NCI-H2171 treated with DMSO at 0.1 percent for 48 hours (cell line): ENCODE results near the gene BABAM2.
"Not testable (repeated sequence)": the region's sequence is repeated elsewhere in the genome, so short reads cannot be mapped to it uniquely, and the experiment has no call there.

Experiments used
- DNase-seq: peaks from one replicate; lab custom pipeline; 2025; lab: John Stamatoyannopoulos, UW

The BABAM2 gene

DNA sequence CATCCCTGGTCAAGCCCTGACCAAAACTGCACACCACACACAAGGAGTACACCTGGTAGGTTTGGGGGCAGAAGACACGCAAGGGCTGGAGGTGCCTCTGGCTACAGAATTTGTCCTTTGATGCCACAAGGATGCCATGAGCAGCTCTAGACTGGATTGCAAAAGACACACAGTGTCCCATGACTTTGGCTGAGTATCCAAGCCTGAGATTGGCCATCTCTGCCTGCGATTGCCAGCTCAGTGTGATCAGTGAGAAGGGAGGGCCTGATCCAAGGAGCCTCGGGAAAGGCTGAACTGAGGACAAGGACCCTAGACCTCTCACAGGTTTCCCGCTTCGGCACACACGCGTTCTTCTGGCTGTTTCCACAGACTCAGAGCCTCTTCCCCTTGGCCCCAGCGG is 442.2 kb downstream of the BABAM2 start:
- DNase-seq = no peak

DNA sequence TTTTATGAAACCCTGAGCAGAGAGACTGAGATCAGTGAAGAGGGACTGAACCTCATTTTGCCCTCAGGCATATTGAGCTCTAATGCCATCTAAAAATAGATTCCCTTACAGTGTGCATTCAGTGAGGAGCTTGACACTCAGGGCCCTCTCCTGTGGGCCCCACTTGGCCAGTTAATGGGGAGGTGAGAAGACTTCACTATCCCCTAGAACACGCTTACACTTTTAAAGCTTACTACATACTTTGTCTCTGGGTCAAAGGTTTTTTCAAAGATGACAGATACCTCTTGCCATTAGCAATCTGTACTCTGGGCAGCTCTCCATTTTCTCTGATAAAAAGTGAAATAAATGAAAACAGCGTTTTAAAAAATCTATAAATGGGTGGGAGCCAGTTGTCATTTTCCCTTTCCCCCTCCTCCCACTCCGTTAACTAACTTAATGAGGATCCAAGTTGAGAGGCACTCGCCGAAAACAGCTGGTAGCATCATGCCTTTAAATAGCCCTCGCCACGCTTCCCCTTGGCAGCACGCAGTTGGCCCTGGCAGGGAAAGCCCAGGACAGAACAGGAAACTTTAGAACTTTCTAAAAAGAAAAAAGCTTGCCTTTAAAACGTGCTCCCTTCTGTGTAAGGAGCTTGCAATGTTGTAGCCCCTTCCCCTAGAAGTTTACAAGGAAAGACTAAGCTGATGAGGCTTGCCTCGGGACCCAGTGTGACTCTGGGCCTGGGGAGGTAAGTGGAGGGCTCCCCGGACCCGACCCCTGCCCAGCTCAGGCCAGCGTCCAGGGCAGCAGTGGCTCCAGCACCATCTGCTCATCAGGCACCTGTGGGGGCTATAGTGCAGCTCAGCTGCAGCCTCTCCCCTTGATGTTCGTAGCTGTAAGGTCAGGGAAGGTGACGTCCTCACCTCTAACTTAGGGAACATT is 443.3 kb downstream of the BABAM2 start:
- no peak for DNase-seq

DNA sequence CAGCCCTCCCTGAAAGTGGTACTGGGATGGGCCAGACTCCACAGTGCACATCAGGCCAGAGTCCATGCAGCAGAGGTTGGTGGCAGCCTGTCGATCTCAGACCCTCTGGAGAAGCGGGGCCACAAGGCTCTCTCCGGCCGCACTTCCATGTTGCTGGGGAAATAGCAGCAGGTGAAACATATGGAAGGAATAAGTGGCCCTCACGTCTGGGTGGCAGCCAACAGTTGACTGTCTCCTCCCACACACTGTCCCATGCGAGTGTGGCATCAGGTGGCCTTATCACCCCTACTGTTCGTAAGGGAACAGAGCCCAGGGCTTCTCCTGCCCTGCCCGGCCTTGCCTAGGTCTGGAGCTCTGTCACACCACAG is 444.0 kb downstream of the BABAM2 start:
- DNase-seq = no peak

GRCh38 chr2:28335265-28335664 is 444.7 kb downstream of the BABAM2 start:
- not testable (repeated sequence) for DNase-seq

GRCh38 chr2:28335666-28336065 is 445.1 kb downstream of the BABAM2 start:
- no peak for DNase-seq

DNA sequence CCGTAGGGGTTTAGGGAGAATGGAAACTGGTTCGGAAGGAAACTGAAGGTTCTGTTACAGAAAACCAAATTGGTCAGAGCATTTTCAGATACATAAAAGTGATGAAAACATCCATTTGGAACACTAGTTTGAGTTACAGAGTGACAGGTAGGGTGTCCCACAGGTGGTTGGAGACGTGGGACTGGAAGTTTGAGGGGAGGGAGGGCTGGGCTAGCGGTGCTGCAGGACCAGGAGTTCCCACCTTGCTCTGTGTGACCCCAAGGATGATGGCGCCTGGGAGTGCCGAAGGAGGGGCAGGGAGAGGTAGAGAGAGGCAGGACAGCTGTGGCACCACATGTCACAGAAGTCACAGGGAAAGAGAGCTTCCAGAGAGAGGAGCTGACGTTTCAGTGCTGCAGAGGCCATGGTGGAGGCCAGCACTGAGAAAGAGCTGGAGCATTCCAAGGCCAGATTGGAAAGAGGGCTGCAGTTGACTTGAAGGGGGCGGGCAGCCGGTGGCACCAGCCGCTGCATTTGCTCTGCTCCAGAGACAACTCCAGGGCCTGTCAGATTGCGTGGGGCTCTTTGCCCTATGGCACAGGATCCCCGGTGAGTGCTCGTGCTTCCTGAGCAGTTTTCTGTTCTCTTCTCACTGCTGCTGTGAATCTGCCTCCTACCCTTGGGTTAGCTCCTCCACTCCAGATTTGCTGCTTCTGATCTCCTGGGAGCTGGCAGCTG is 445.9 kb downstream of the BABAM2 start:
- DNase-seq = no peak

DNA sequence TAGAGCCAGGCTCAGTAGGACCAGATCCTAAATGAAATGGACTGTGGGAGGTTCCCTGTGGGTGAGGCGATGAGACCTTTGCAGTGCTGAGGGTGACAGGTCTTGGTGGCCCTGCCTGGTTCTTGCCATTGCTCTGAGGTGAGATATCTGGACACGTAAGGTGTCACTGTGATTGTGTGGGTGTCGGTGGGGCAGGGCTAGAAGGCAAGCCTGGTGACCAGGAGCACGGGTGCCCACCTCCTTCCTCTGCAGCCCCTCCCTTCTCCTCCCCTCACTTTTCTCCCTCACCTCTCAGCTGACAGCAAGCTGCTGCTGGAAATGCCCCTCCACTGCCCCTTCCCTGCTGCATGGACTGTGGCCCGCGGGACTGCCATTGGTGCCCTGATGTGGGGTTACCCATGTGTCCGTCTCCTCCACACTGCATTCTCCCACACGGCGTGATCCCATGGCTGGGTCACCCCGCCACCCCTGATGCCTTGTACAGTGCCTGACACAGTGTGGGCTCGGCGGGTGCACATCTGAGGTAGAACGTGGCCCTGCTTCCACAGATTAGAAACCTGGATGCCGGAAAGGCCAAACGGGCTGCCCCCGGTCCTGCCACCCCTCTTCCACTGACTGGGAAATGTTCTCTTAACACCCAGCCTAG is 446.6 kb downstream of the BABAM2 start:
- no peak for DNase-seq

DNA sequence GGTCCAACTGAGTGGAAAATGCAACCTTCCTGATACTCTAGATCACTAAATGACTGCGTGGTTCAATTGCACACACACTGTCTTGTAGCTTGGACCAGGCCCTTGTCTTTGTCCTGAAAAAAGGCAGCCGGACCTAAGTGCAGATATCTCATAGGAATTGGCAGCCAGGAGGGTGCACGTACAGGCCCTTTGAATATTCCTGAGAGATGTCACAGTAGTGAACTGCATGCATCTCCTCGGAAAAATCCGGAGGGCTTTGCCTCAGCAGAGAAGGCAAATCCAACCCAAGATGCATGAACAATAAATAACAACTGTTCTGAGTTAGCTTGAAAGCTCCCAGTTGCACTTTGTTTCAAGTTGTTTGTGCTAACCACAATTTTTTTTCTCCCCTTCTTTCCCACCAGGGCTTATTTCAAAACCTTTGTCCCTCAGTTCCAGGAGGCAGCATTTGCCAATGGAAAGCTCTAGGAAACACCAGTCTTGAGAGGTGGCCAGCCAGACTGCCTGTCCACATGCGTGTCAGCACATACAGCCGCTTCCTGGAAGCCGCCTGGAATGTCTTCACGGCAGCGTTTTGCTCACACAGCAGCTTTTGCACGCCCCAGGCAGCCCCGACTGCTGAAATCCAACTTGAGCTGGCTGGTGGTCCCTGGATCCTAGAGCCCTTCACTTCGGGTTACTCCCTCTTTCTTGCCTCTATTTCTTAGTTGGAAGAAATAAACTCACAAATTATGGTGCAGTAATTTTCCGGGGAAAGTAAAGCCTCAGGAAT is 447.7 kb downstream of the BABAM2 start:
- no peak for DNase-seq

DNA sequence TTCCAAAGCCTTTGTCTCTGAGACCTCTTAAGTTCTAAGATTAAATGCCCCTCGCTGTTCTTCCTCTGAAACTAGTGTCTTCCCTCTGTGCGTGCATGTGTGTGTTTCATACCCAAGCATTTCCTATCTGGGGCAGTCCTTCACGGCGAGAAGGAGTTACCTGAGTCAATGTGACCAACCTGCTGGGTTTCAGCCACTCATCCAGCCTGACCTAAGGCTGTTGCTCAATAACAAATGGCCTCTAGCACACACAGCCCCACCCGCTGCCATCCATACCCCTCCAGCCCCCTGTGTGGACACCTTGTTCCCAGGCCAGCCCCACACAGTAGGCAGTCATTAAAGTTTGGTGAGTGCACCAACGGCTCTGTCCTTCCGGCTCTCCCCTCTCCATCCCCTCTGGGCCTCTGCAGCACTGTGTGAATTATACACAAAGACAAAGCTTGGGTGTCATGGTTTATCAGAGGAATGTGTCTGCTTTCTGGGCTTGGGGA is 448.3 kb downstream of the BABAM2 start:
- DNase-seq = no peak

GRCh38 chr2:28339516-28340175 is 449.1 kb downstream of the BABAM2 start:
- no peak for DNase-seq

GRCh38 chr2:28340312-28341202 is 450.0 kb downstream of the BABAM2 start:
- DNase-seq = no peak

DNA sequence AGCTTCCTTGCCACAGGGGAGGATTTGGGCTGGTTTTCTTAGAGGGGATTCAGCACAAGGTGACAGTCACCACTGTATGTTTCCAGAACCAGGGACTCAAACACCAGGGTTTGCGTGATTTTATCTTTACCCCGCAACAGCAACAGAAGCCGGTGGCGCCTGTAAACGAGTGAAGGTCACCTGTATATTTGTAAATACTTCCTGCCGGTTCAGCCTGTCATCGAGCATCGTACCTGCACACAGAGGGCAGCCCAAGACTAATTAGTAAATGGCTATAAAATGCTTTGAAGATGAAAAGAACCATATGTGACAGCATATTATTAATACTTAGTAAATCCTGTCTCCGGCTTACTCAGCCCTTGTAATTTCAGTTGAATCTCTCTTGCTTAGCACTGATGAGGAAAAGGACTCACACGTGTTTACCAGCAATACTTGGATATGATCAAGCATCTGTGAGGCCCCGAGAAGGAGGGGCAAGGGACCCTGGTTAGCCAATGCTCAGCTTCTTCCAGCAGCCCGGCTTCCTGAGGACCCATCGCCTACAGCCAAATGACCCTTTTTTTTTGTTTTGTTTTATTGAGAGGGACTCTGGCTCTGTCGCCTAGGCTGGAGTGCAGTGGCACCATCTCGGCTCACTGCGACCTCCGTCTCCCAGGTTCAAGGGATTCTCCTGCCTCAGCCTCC is 450.8 kb downstream of the BABAM2 start:
- DNase-seq = no peak

DNA sequence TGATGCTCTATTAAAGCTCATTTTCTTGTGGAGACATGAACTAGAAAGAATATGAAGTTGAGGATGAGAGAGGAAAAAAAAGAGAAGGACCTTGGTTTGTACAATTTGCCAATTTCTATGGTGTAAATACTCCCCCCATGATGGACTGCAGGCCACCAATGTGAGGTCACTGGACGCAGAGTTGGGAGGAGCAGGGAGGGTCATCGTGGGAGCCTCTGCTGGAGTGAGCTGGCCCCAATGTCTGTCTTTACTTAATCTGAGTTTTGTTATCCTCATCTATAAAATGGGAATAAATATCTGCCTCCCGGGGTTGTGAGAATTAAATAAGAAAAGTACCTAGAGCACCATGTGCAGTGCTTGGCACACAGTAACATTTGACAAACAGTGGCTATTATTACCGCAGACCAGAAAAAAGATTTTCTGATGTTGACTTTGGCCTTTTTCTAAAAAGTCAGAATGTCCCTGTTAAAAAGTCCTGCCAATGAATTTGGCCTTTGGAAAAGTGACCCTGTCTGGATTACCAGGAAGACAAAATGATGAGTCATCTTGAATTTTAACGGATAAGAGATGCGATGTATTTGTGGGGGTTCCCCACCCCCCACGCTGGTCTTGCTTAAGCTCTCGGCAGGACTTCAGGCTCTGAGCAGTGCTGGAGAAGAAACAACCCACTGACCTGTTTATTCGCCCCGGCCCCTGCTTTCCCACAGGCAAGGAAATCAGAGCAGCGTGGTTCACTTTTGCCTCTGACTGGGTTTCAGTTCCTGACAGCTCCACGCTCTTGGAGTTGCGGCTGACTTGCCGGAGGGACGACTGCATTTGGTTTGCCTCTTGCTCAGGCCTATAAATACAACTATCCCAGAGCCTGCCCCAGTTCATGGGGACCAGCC is 451.8 kb downstream of the BABAM2 start:
- DNase-seq = no peak

GRCh38 chr2:28343184-28343942 is 452.8 kb downstream of the BABAM2 start:
- no peak for DNase-seq

GRCh38 chr2:28343971-28344715 is 453.6 kb downstream of the BABAM2 start:
- DNase-seq = no peak

GRCh38 chr2:28344756-28345373 is 454.3 kb downstream of the BABAM2 start:
- DNase-seq = no peak

- no peak for DNase-seq
Measured at GRCh38 chr2:28345619-28346018, 455.1 kb downstream of the BABAM2 start.
